Gastrocnemius medialis (tissue), 4 donors: ENCODE data around the gene RAPGEF2. TPM values are rescaled to one million over a fixed set of nuclear protein-coding genes. Genes with fewer than 3 reads are reported as not detected.

Source experiments
- ATAC-seq, 2 donors: fragments of 150-250 bp; one replicate each; pipeline ENCODE4 v1.9.1; 2016
- DNase-seq, 2 donors: peaks; one replicate each; pipeline ENCODE4 v3.0.0-alpha.2; 2019
- H3K27ac ChIP-seq, 4 donors: fragments of 200-600 bp; sonication (generic); 1 replicate in 1 of 4; 2 replicates in 3 of 4; pipeline ENCODE4 v1.5.1; 2016 to 2018; ENCODE audit warnings: mild to moderate bottlenecking in 2 of 4, moderate library complexity in 1 of 4
- H3K27me3 ChIP-seq, 3 donors: fragments of 200-600 bp; sonication (generic) in 2 of 3; 1 replicate in 1 of 3; 2 replicates in 2 of 3; pipeline versions ENCODE4 v1.5.1 to v1.6.0; 2016 to 2019; ENCODE audit warnings: mild to moderate bottlenecking in 1 of 3, moderate library complexity in 1 of 3
- H3K36me3 ChIP-seq, 2 donors: fragments of 200-600 bp; sonication (generic) in 1 of 2; one replicate each; pipeline ENCODE4 v1.5.1; 2017 to 2018
- H3K4me1 ChIP-seq, 2 donors: fragments of 200-600 bp; sonication (generic) in 1 of 2; one replicate each; pipeline ENCODE4 v1.5.1; 2016 to 2017; ENCODE audit warnings: mild to moderate bottlenecking in 2 of 2
- H3K4me3 ChIP-seq, 4 donors: fragments of 200-600 bp; sonication (generic) in 3 of 4; 1 replicate in 1 of 4; 2 replicates in 3 of 4; pipeline ENCODE4 v1.5.1; 2016 to 2019; ENCODE audit warnings: mild to moderate bottlenecking in 2 of 4
- H3K9me3 ChIP-seq, 3 donors: fragments of 200-600 bp; sonication (generic) in 2 of 3; 1 replicate in 1 of 3; 2 replicates in 2 of 3; pipeline ENCODE4 v1.5.1; 2016 to 2019
- POLR2A ChIP-seq, 2 donors: fragments of 450-650 bp; IDR thresholded peaks; one replicate each; pipeline ENCODE4 v1.6.1; 2017; ENCODE audit warnings: antibody characterized with exemption in 2 of 2, mild to moderate bottlenecking in 2 of 2, moderate library complexity in 2 of 2
- in situ Hi-C, 4 donors: fragments of 200-750 bp; cut with MboI; loops; one replicate each; pipeline versions ENCODE4 v1.15.0 to v1.8.0; 2017; ENCODE audit warnings: low sequenced_read_pairs in 4 of 4
- intact Hi-C: fragments of 100-400 bp; cut with DNase I; formaldehyde crosslinking; loops from one replicate; pipeline ENCODE4 v1.15.1; 2023; ENCODE audit warnings: low total_unique reads
- total RNA-seq, 4 donors: library from RNA; depleted of rRNA; stranded (reverse); fragments of >200 nt; gene quantifications; one replicate each; pipeline versions ENCODE4 v1.1.0 to v1.2.3, GENCODE V29; 2016
- TF ChIP-seq, protein P1 (sequence below), 5 experiments: fragments of 450-650 bp in 3 of 5; fragments of 200-600 bp in 2 of 5; sonication (generic) in 2 of 5; IDR thresholded peaks in 4 of 5; conservative IDR thresholded peaks in 1 of 5; 1 replicate in 4 of 5; 2 replicates in 1 of 5; pipeline ENCODE4 v1.5.1; 2016 to 2019; ENCODE audit warnings: antibody characterized with exemption in 5 of 5, mild to moderate bottlenecking in 3 of 5, moderate library complexity in 3 of 5

Gene RAPGEF2
- total RNA-seq, 4 donors from 2014 or later: 32.9 to 42.3 (median 38.7) TPM

DNA sequence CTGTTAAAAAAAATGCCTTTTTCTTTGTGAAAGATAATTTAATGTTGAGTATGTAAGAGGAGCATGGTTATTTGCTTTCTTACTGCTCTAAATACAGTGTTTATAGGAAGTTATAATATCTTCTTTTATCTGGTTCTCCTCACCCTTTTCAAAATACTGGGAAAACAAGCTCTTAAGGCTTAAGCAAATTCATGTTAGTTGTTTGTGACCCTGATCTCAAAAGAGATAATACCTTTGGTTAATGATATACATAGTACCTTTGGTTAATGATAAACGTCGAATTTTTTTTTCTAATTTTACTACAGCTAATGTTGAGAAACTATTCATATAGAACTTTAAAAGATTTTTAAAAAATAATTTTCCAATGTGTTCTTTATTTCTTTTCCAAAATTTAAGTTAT is 180.1 kb downstream of the RAPGEF2 start:
- no peak for TF ChIP-seq POLR2A (IDR thresholded peaks at IDR 0.05)
- TF ChIP-seq, protein P1, sequence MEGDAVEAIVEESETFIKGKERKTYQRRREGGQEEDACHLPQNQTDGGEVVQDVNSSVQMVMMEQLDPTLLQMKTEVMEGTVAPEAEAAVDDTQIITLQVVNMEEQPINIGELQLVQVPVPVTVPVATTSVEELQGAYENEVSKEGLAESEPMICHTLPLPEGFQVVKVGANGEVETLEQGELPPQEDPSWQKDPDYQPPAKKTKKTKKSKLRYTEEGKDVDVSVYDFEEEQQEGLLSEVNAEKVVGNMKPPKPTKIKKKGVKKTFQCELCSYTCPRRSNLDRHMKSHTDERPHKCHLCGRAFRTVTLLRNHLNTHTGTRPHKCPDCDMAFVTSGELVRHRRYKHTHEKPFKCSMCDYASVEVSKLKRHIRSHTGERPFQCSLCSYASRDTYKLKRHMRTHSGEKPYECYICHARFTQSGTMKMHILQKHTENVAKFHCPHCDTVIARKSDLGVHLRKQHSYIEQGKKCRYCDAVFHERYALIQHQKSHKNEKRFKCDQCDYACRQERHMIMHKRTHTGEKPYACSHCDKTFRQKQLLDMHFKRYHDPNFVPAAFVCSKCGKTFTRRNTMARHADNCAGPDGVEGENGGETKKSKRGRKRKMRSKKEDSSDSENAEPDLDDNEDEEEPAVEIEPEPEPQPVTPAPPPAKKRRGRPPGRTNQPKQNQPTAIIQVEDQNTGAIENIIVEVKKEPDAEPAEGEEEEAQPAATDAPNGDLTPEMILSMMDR (IDR thresholded peaks at IDR 0.05 in 4 of 5, conservative IDR thresholded peaks at IDR 0.05 in 1 of 5): no peak
- intact Hi-C loops: no loop called here
- Histone ChIP-seq H3K9me3 (no peaks in the 10 kb centered on the region), H3K27me3 (no peaks in the 10 kb centered on the region), H3K27ac (no peak overlapping the region), H3K36me3 (no peaks in the 10 kb centered on the region), H3K4me3 (no peak overlapping the region), H3K4me1 (peaks cover 18 to 28% of the 10 kb centered on the region in 2 donors)
- no peak for ATAC-seq
- in situ Hi-C loops: no loop called here
- DNase-seq: no peak

DNA sequence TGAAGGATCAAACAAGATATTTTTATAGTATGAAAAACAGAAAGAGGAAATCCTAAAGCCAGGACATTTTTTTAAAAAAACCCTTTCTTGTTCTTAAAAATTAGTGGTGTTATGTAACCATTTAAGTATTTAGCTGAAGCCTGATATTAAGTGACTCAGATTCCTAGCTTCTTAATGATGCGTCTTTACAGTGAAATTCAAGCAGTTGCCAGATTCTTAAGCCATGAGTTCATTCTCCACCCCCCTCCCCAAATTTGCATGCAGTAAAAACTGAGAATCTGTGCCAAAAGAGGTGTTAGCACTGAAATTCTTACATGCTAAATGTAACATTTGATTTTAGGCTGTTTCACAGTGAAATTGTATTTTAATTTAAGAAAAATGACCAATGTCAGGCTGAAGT is 180.8 kb downstream of the RAPGEF2 start:
- no peak overlapping the region for H3K4me3 ChIP-seq
- no peak for TF ChIP-seq POLR2A (IDR thresholded peaks at IDR 0.05)
- TF ChIP-seq, protein P1 (IDR thresholded peaks at IDR 0.05 in 4 of 5, conservative IDR thresholded peaks at IDR 0.05 in 1 of 5): no peak
- no peak overlapping the region for H3K27ac ChIP-seq
- no peaks in the 10 kb centered on the region for H3K9me3 ChIP-seq
- DNase-seq: no peak
- no peak for ATAC-seq
- H3K27me3 ChIP-seq: no peaks in the 10 kb centered on the region
- intact Hi-C loops: no loop called here
- no peaks in the 10 kb centered on the region for H3K36me3 ChIP-seq
- in situ Hi-C loops: no loop called here
- peaks cover 18 to 28% of the 10 kb centered on the region in 2 donors for H3K4me1 ChIP-seq

DNA sequence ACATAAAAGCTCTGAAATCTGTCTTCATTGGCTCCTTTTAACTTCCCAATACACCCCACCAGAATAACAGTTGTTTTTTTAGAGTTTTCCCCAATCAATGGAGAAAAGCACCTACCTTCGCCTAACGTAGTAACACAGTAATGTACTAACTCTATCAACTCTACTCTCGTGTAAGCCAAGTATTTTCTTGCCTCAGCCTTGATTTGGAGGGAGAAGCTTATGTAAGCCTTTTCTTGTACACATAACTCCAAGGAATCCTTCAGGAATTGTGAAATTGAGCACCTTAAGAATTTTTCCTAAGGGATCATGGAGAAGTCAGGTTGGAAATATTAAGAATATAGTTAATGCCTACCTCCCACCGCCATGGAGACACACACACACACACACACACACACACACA is 181.2 kb downstream of the RAPGEF2 start:
- DNase-seq: no peak
- no peak for TF ChIP-seq POLR2A (IDR thresholded peaks at IDR 0.05)
- TF ChIP-seq, protein P1 (IDR thresholded peaks at IDR 0.05 in 4 of 5, conservative IDR thresholded peaks at IDR 0.05 in 1 of 5): no peak
- intact Hi-C loops (no loop called here), in situ Hi-C loops (no loop called here)
- Histone ChIP-seq H3K4me3 (no peak overlapping the region), H3K36me3 (no peaks in the 10 kb centered on the region), H3K27ac (no peak overlapping the region), H3K27me3 (no peaks in the 10 kb centered on the region), H3K4me1 (peaks cover 18 to 30% of the 10 kb centered on the region in 2 donors), H3K9me3 (no peaks in the 10 kb centered on the region)
- ATAC-seq: no peak

DNA sequence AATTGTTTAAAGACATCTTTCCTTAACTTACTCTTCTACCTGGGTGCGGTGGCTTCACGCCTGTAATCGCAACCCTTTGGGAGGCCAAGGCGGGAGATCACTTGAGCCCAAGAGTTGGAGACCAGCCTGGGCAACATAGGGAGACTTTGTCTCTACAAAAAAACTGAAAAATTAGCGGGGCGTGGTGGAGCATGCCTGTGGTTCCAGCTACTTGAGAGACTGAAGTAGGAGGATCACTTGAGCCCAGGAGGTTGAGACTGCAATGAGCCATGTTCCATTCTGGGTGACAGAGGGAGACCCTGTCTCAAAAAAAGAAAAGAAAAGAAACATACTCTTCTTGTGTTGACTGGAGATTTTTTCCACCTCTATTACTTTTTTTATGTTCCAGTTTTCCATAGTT is 181.9 kb downstream of the RAPGEF2 start:
- H3K27me3 ChIP-seq: no peaks in the 10 kb centered on the region
- H3K36me3 ChIP-seq: no peaks in the 10 kb centered on the region
- no peak for TF ChIP-seq POLR2A (IDR thresholded peaks at IDR 0.05)
- no peak for ATAC-seq
- intact Hi-C loops: no loop called here
- H3K9me3 ChIP-seq: no peaks in the 10 kb centered on the region
- H3K4me1 ChIP-seq: peaks cover 22 to 36% of the 10 kb centered on the region in 2 donors
- DNase-seq: no peak
- H3K27ac ChIP-seq: no peak overlapping the region
- in situ Hi-C loops: no loop called here
- no peak overlapping the region for H3K4me3 ChIP-seq

DNA sequence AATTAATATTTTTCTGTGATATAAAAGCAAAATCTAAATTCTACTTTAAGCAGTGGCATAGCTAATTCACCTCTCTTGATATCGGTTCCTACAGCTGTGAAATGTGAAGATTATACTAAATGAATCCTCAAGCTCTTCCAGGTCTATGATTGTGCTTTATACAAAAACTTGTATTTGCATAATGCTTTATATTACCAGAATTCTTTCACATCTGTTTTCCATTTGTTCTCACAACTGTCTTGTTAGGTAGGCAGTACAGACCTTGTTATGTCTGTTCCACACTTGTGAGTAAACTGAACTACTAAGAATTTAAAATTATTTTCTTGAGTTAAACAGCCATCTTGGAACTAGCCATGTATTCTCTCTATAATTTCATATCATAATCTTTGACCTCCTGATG is 184.9 kb downstream of the RAPGEF2 start:
- H3K4me3 ChIP-seq: no peak overlapping the region
- ATAC-seq (no peak), DNase-seq (no peak)
- no peaks in the 10 kb centered on the region for H3K27me3 ChIP-seq
- TF ChIP-seq, protein P1 (IDR thresholded peaks at IDR 0.05 in 4 of 5, conservative IDR thresholded peaks at IDR 0.05 in 1 of 5): no peak
- no peak for TF ChIP-seq POLR2A (IDR thresholded peaks at IDR 0.05)
- H3K36me3 ChIP-seq: no peaks in the 10 kb centered on the region
- H3K9me3 ChIP-seq: no peaks in the 10 kb centered on the region
- intact Hi-C loops: no loop called here
- peaks cover 21 to 41% of the 10 kb centered on the region in 2 donors for H3K4me1 ChIP-seq
- H3K27ac ChIP-seq: no peak overlapping the region
- in situ Hi-C loops: no loop called here
